ENCODE results near the gene ZC3H12C.

The ZC3H12C gene

DNA sequence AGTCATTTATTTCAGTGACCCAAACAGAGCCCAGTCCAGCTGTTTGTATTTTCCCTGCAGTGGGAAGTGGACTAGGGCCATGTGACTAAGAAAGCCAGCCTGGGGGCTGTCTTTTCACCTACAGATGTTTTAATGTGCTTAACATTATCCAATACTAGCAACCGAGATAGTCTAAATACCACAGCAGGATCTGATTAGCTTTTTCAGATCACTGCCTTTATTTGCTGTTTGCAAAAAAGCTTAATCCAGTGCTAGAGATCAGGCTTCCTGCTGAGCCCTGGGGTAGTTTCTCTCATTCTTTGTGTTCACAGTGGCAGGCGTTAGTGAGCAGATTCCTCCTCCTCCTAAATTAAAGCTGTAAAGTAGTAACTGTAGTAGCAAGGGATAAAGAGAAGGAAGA, 35.0 kb downstream of the ZC3H12C start:
- in situ Hi-C loops (cut with HindIII; ENCODE audit: low pct_ligation_motif_present, low pct_unique_long_range_greater_than_20kb, low sequenced_read_pairs) = no loop called here
- no peak for DNase-seq

DNA sequence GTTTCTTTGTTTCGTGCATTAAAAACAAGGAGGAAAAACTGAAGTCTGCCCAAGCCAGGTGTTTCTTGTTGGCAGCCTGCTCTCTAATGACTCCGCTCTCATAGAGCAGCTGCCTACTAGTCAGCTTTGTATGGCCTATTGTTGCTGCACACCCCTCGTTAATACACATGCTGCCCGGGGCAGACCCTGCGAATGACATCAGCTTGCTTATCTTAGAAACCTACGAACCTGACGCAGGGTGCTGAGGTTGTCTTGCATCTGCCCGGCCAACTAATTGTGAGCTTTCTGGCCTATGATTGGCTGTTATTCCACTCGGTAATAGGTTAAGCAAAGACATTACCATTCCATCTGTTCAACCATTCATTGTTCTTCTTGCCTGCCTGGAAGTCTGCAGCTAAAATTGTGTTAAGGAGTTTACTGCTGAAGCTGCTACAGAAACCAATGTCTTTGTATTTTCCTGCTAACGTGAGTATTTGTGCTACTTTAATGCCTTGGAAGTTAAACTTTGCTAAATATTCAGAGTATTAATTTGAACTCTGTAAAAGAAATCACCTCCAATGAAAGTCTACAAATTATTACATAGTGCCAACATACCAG, 37.5 kb downstream of the ZC3H12C start:
- no peak for DNase-seq
- in situ Hi-C loops (cut with HindIII; ENCODE audit: low pct_ligation_motif_present, low pct_unique_long_range_greater_than_20kb, low sequenced_read_pairs) = no loop called here

DNA sequence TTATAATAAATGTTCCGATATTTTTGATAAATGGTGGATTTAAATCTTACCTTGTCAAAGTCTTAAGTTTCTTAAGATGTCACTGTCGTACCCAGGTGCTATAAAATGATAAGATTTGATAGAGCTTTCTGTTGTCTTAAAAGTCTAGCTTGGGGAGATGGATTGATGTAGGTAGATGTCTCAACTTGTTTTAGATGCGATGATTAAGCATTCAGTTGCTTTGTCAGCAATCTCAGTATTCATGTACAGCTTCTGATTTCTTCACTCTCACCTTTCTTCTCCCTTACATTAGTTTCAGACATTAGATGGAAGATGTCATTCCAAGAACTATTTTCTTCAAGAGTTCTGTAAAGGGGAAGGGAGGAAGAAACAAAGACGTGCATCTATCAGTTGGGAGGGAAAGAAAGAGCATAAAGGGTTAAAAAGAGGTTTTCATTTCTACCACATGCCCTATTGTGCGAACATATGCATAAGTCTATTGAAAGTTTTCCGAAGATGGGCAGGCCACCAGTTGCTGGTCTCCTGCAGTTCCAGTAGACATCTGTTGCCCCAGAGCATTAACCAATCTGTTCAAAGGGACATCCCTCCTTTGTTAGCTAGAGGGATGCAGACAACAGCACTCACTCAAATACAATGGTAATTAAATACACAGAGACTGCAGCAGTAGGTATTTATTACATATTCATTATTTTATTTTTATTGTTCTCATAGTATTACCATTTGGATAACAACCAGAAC, 38.4 kb downstream of the ZC3H12C start:
- in situ Hi-C loops (cut with HindIII; ENCODE audit: low pct_ligation_motif_present, low pct_unique_long_range_greater_than_20kb, low sequenced_read_pairs) = no loop called here
- DNase-seq = no peak

DNA sequence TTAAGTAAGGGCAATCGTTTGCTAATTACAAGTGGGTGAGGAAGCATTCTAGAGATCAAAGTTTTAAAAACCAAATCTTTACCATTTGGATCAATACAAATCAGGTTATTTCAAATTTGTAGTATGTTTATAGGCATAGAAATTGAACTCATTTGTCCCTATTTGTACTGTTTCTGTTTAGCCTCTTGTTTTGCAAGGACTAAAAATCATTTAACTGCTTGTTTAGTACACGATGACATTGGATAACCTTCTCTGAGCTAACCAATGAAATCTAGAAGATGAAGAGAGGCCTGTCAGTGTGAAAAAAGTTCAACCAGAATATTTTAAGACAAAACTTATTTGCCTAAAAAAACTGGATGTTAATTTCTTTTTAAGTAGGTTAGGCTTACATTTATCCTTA, 40.0 kb downstream of the ZC3H12C start:
- in situ Hi-C loops (cut with HindIII; ENCODE audit: low pct_ligation_motif_present, low pct_unique_long_range_greater_than_20kb, low sequenced_read_pairs) = no loop called here
- no peak for DNase-seq

DNA sequence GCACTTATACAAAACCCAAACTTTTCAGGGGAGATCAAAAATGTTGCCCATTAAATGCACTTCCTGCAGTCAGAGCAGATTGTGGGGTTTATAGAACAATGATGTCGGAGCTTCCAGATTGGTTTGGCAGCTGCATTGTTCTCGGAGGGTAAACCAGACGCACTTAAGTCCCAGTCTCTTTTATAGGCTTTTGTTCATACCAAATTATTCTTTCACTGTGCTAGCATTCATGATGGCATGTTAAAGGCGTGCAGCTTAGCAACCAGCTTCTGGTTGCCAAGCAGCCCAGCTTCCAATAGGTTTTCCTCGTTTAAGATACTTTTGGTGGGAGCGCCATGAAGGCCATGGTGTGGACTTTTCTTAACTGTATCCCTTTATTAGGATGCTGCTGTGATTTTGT, 40.9 kb downstream of the ZC3H12C start:
- in situ Hi-C loops (cut with HindIII; ENCODE audit: low pct_ligation_motif_present, low pct_unique_long_range_greater_than_20kb, low sequenced_read_pairs) = no loop called here
- DNase-seq = no peak

DNA sequence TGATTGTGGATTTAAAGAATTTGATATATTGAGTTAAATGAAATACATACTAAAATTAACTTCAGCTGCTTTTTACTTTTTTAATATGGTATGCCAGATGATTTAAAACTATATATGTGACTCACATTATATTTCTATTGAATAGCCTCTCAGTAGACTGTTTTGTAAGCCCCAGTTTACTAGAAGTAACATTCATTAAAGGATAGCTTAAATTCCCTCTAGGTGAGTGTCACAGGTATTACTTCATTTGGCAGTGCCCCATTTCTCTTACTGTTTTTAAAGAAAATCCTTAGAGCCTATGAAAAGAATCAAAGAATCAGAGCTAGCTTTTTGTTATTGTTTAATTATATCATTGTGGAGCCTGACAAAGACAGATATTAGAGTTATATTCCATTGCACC, 48.6 kb downstream of the ZC3H12C start:
- no peak for DNase-seq
- in situ Hi-C loops (cut with HindIII; ENCODE audit: low pct_ligation_motif_present, low pct_unique_long_range_greater_than_20kb, low sequenced_read_pairs) = no loop called here

DNA sequence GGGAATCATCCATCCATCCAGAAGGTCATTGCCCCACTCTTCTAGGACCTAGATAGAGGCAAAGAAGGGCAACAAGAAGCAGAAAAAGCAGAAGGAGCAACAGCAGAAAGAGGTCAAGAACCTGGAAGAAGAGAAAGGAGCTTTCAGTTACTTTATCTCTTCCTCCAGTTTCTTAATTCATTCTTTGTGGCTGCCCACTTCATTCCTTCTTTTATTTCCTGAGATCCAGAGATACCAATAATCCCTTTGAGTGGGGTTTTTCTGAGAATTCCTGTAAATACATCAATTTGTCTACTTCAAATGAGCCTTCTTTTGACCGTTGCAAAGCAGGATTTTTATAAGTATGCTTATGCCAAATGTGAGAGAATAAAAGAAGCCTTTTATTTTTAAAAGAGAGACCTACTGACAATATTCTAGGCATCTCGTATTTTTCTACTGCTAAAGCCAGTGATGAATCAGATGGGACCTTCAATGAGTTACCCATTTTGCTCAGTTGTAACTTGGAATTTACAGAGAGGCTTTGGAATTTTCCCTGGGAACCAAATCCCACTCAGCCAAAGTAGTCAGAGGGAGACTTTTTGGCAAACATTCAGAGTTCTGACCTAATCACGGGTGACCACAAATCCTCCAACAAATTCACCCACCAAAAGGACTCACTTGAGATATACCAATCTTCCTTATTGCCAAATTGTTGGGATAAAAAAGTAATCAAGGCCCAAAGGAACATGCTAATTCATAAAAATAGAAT, 54.9 kb downstream of the ZC3H12C start:
- peak; percentile 83 for DNase-seq
- in situ Hi-C loops (cut with HindIII; ENCODE audit: low pct_ligation_motif_present, low pct_unique_long_range_greater_than_20kb, low sequenced_read_pairs) = no loop called here

DNA sequence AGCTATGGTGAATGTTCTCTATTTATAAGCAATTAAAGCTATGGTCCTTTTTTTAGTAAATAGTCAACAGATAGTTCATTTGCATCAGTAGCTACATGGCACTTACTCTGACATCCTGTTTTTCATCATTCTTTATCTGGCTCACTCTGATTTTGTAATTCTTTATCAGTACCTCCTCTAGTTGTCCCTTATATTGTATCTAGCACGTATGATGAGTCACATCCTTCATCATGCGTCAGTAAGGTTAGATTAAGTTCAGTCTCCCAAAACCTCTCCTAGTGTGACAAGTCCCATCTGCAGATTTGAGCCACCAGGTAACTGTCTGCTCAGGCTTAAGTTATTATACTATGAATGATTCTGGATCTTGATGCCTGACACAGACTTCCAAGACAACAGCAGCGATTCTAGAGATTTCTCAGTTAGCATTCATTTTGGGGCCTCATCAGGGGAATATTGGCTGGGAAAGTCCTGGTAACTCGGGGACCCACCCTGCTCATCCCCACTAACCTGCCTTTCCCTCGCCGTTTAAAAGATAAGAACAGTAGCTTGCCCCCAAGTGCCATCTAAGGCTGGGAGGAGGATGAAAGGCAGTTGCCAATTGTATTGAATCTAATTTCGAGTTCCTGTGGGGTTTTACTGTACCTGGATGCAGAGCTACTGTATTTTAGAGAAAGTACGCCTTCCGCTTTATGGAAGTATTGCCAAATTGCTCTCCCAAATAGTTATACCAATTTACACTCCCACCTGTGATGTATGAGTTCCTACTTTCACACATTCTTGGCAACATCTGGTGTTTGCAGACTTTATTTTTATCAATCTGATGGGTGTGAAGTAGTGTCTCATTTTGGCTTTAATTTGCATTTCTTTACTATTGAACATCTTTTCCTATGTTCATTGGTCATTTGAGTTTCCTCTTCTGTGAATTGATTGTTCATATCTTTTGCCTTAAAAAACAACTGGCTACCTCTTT, 55.9 kb downstream of the ZC3H12C start:
- peak; percentile 54 for DNase-seq

DNA sequence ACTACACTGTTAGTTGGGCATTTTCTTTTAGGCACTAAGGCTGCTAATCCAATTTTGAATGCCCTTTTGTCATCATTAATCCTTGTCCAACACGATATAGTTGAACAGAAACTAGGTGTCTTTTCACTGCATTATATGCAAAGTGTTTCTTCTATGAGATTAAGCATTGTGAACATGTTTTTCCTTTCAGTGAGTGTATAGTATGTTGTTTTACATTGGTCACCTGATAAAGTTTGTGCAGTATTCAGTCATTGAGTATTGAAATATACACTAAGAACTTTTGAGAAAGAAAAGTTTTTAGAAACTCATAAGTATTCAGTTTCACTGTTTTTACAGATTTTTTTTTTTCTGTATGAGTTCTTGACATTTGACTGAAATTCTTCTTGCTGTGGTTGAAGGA, 59.0 kb downstream of the ZC3H12C start:
- in situ Hi-C loops (cut with HindIII; ENCODE audit: low pct_ligation_motif_present, low pct_unique_long_range_greater_than_20kb, low sequenced_read_pairs) = no loop called here
- DNase-seq = no peak

More for the DNA sequence above, 55.9 kb downstream of the ZC3H12C start:
- in situ Hi-C loops (cut with HindIII; ENCODE audit: low pct_ligation_motif_present, low pct_unique_long_range_greater_than_20kb, low sequenced_read_pairs) = no loop called here

DNA sequence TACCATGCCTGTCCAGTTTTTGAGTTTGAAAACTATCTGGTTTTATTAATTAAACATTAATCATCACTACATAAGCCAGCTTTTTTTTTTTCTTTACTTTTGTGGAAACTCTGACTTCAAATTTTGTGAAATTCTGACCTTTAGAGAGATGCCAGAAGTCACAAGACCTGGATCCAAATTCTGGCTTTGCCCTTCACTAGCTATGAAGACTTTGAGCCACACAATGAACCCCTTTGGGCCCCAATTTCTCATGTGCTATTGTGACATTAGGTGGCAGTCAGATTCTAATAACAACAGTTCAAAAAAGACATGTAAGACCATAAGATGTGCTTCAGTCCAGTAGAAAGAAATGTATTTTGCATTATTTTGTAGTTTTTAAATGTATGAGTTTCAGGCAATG, 60.3 kb downstream of the ZC3H12C start:
- DNase-seq = no peak
- in situ Hi-C loops (cut with HindIII; ENCODE audit: low pct_ligation_motif_present, low pct_unique_long_range_greater_than_20kb, low sequenced_read_pairs) = no loop called here

DNA sequence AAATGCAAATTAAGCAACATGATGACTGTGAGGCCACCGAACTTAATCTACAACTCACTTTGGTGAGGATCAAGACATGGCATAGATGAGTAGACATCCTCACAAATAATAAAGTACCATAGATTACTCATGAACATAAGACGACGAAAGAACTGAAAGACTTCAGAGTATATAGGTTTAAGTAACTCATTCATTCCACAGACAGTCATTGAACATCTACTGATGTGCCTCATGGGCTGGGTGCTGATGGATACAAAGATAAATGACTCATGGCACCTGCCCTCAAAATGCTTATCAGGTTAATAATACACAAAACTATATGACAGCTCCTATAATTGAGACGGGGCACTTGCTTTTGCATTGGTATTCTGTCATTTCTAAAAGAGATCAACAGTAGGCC, 63.3 kb downstream of the ZC3H12C start:
- no peak for DNase-seq
- in situ Hi-C loops (cut with HindIII; ENCODE audit: low pct_ligation_motif_present, low pct_unique_long_range_greater_than_20kb, low sequenced_read_pairs) = no loop called here

DNA sequence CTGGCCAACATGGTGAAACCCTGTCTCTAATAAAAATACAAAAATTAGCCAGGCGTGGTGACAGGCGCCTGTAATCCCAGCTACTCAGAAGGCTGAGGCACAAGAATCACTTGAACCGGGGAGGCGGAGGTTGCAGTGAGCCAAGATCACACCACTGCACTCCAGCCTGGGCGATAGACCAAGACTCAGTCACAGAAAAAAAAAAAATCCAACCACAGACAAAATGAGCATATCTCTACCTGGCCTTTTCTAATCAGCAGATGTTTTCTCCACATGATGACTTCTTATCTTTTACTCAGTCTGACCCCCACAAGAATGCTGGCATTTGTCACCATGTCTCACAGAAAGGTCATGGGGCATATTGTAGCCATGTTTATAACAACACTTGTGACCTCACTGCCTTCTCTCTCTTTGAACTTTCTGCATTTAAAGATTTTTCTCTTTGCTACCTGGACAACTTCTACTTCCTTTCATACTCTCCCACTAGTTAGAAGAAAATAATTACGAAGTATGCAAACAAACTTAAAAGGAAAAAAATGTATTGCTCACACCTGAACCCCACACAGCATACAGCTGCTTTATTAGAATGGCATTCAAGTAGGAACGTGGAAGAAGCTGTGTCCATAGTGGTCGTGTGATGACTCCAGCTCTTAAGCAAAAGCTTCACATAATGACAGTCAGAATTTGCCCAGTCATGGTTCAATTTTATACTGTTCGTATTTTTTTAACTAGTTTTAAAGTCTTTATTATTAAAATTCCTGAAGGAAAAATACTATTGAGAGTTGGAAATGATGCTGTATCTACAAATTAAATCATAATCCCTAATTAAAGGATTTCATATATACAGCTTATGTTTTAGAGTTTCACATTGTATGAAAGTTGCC, 65.4 kb downstream of the ZC3H12C start:
- in situ Hi-C loops (cut with HindIII; ENCODE audit: low pct_ligation_motif_present, low pct_unique_long_range_greater_than_20kb, low sequenced_read_pairs) = no loop called here
- DNase-seq = peak; percentile 20

DNA sequence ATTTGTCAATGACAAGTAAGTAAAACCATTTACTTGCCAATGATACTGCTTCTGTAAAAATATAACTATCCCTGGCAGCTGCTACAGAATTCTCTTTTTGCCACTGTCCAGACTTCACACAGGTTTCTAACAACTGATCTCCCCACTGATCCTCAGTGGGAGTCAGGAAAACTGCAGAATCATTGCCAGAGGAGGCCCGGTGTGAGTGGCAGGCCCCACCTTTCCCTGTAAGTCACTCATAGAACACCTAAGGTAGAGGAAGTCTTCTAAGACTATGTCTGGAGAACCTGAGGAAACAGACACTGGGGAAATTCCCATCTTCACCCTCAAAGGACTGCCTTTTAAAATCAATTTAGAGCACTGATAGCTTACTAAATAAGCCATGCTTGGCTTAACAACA, 66.3 kb downstream of the ZC3H12C start:
- DNase-seq = peak; percentile 52
- in situ Hi-C loops (cut with HindIII; ENCODE audit: low pct_ligation_motif_present, low pct_unique_long_range_greater_than_20kb, low sequenced_read_pairs) = no loop called here

DNA sequence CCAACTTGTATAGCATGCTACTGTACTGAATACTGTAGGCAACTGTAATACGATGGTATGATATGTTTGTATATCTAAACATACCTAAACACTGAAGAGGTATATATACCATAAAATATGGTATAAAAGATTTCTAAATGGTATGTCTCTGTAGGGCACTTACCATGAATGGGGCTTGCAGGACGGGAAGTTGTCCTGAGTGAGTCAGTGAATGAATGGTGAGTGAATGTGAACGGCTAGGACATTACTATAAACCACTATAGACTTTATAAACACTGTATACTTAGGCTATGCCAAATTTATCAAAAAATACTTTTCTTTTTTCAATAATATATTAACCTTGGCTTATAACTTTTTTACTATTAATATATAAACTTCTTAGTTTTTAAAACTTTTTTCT, 66.8 kb downstream of the ZC3H12C start:
- peak; percentile 24 for DNase-seq
- in situ Hi-C loops (cut with HindIII; ENCODE audit: low pct_ligation_motif_present, low pct_unique_long_range_greater_than_20kb, low sequenced_read_pairs) = no loop called here

DNA sequence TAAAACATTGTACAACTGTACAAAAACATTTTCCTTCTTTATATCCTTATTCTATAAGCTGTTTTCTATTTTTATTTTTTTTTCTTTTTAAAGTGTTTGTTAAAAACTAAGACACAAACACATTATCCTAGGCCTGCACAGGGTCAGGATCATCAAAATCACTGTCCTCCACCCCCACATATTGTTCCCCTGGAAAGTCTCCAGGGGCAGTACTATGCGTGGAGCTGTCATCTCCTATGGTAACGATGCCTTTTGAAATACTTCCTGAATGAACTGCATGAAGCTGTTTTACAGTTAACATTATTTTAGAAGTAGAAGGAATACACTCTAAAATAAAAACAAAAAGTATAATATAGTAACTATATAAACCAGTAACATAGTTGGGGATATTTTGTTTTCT, 67.2 kb downstream of the ZC3H12C start:
- in situ Hi-C loops (cut with HindIII; ENCODE audit: low pct_ligation_motif_present, low pct_unique_long_range_greater_than_20kb, low sequenced_read_pairs) = no loop called here

DNA sequence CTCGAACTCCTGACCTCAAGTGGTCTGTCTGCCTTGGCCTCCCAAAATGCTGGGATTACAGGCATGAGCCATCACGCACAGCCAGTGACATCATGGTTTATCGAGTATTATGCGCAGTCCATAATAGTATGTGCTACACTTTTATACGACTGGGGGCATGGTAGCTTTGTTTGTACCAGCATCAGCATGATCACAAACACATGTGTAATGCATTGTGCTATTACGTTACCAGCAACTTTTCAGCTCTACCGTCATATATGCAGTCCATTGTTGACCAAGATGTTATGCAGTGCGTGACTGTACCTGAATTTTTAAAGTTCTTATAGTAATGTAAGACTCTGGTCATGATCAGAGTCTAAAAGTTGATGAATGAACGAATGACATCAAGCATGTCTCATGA, 67.9 kb downstream of the ZC3H12C start:
- in situ Hi-C loops (cut with HindIII; ENCODE audit: low pct_ligation_motif_present, low pct_unique_long_range_greater_than_20kb, low sequenced_read_pairs) = no loop called here
- DNase-seq = no peak

More for the DNA sequence above, 67.2 kb downstream of the ZC3H12C start:
- DNase-seq = no peak

DNA sequence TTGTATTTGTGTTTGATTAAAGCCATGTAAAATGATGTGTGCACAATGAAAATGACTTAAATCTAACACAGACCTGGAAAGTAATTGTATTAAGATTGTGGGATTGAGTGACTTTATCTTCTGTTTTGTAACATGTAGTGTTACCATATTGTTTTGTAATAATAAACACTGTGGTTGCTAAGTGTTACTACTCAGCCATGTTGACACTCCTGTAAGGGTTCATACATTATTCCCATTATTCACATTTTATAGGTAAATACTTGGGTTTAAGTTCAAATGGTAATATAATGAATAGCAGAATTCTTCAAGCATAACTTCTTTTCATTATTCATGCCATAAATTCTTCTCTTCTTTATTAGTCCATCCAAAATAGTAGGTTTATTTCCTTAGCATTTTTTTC, 69.0 kb downstream of the ZC3H12C start:
- DNase-seq = no peak
- in situ Hi-C loops (cut with HindIII; ENCODE audit: low pct_ligation_motif_present, low pct_unique_long_range_greater_than_20kb, low sequenced_read_pairs) = no loop called here

Measured in ACHN (cell line).